ENCODE results near the gene CADPS. TPM values are rescaled to one million over a fixed set of nuclear protein-coding genes. Genes with fewer than 3 reads are reported as not detected.

CADPS gene
- total RNA-seq, 4 donors from 2014 or later = 1.0 to 8.1 (median 2.0) TPM

- Histone ChIP-seq H3K27ac (replicated peaks in 1 of 4) (no peak overlapping the region), H3K36me3 (no peaks in the 10 kb centered on the region), H3K4me1 (no peaks in the 10 kb centered on the region), H3K4me3 (no peak overlapping the region), H3K9me3 (no peaks in the 10 kb centered on the region), H3K27me3 (no peaks in the 10 kb centered on the region)
- WGBS = 70% methylated on average over 5 of the region's 5 CpGs
- no peak for DNase-seq (ENCODE audit: extremely low spot score)
- intact Hi-C loops (cut with DNase I) = no loop called here
- TF ChIP-seq CTCF (IDR thresholded peaks at IDR 0.05) = no peak
- no peak for TF ChIP-seq EP300 (IDR thresholded peaks at IDR 0.05)
- TF ChIP-seq POLR2AphosphoS5 (IDR thresholded peaks at IDR 0.05) = no peak
- TF ChIP-seq POLR2A (IDR thresholded peaks at IDR 0.05; ENCODE audit: low read depth) = no peak
These were observed 219.5 kb downstream of the CADPS start for GRCh38 chr3:62655691-62656063.

GRCh38 chr3:62655056-62655690 is 220.0 kb downstream of the CADPS start:
- no peak overlapping the region for H3K27ac ChIP-seq (replicated peaks in 1 of 4)
- no peaks in the 10 kb centered on the region for H3K9me3 ChIP-seq
- WGBS = 22% methylated on average over 2 of the region's 2 CpGs
- intact Hi-C loops (cut with DNase I) = no loop called here
- H3K4me1 ChIP-seq = no peaks in the 10 kb centered on the region
- H3K27me3 ChIP-seq = no peaks in the 10 kb centered on the region
- H3K36me3 ChIP-seq = no peaks in the 10 kb centered on the region
- no peak for TF ChIP-seq EP300 (IDR thresholded peaks at IDR 0.05)
- no peak for TF ChIP-seq CTCF (IDR thresholded peaks at IDR 0.05)
- no peak for TF ChIP-seq POLR2AphosphoS5 (IDR thresholded peaks at IDR 0.05)
- no peak for TF ChIP-seq POLR2A (IDR thresholded peaks at IDR 0.05; ENCODE audit: low read depth)
- no peak overlapping the region for H3K4me3 ChIP-seq
- DNase-seq (ENCODE audit: extremely low spot score) = no peak

DNA sequence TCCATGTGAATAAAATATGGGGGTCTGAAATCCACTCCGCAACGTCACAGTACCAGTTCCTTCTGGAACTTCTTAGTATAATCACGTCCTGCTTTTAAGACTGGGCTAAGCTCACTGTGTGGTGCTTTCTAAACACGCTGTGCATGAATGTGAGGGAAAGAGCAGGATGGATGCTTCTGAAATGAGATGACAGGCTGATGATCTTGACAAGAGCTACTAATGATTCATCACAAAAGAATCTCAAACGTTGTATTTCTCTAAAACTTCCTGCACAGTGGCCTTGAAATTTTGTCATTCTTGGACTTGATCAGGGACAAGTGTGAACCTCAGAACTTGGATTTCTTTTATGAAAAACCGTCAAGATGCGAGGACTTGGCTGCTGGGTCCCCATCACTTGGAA is 221.4 kb downstream of the CADPS start:
- no peaks in the 10 kb centered on the region for H3K36me3 ChIP-seq
- TF ChIP-seq EP300 (IDR thresholded peaks at IDR 0.05) (no peak), CTCF (IDR thresholded peaks at IDR 0.05) (no peak), POLR2AphosphoS5 (IDR thresholded peaks at IDR 0.05) (no peak), POLR2A (IDR thresholded peaks at IDR 0.05; ENCODE audit: low read depth) (no peak)
- H3K27me3 ChIP-seq = no peaks in the 10 kb centered on the region
- no peak for DNase-seq (ENCODE audit: extremely low spot score)
- no peak overlapping the region for H3K27ac ChIP-seq (replicated peaks in 1 of 4)
- H3K4me1 ChIP-seq = no peaks in the 10 kb centered on the region
- H3K4me3 ChIP-seq = no peak overlapping the region
- H3K9me3 ChIP-seq = no peaks in the 10 kb centered on the region
- intact Hi-C loops (cut with DNase I) = no loop called here
- 71% methylated on average over 7 of the region's 7 CpGs for WGBS

DNA sequence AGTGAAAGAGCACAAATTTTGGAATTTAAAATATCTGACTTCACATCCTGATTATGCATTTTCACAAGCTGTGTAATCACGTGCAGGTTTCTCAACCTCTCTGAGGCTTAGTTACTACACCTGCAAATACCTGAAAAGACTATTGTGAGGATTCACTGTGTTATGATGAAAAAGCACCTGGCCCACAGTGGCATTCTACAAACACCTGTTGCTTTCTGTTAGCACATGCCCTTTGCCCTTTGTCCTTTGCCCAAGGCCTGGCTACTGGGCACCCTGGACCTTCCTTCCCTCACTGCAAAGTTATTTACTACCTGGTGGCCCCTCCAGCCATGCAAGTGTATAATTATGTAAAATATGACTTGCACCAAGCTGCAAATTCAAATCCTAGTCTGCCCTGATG is 227.5 kb downstream of the CADPS start:
- Histone ChIP-seq H3K4me1 (no peaks in the 10 kb centered on the region), H3K36me3 (no peaks in the 10 kb centered on the region), H3K4me3 (no peak overlapping the region), H3K27me3 (no peaks in the 10 kb centered on the region), H3K27ac (replicated peaks in 1 of 4) (no peak overlapping the region), H3K9me3 (no peaks in the 10 kb centered on the region)
- WGBS = 96% methylated on average over 1 of the region's 1 CpG
- intact Hi-C loops (cut with DNase I) = no loop called here
- no peak for DNase-seq (ENCODE audit: extremely low spot score)
- no peak for TF ChIP-seq CTCF (IDR thresholded peaks at IDR 0.05)
- no peak for TF ChIP-seq POLR2A (IDR thresholded peaks at IDR 0.05; ENCODE audit: low read depth)
- TF ChIP-seq POLR2AphosphoS5 (IDR thresholded peaks at IDR 0.05) = no peak
- TF ChIP-seq EP300 (IDR thresholded peaks at IDR 0.05) = no peak

DNA sequence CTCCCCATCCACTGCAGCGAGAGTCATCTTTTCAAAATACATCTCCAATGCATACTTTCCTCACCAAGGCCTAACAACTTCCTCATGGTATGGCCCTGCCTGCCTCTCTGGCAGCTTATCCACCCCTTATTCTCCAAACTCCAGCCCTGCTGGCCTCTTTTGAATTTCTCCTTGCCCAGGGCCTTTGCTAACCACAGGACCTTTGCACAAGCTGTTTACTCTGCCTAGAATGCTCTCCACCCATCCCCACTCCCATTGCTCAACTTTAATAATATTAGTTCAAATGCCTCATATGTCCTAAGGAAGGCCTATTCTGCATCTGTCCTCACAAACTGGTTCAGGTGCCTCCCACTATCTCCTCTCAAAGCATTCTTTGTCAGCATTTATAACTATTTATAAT is 230.7 kb downstream of the CADPS start:
- H3K27ac ChIP-seq (replicated peaks in 1 of 4) = no peak overlapping the region
- intact Hi-C loops (cut with DNase I) = no loop called here
- no peaks in the 10 kb centered on the region for H3K36me3 ChIP-seq
- no peaks in the 10 kb centered on the region for H3K27me3 ChIP-seq
- no peaks in the 10 kb centered on the region for H3K4me1 ChIP-seq
- TF ChIP-seq CTCF (IDR thresholded peaks at IDR 0.05) = no peak
- no peaks in the 10 kb centered on the region for H3K9me3 ChIP-seq
- 88% methylated on average over 1 of the region's 1 CpG for WGBS
- DNase-seq (ENCODE audit: extremely low spot score) = no peak
- H3K4me3 ChIP-seq = no peak overlapping the region
